Keratinocyte (primary cell): ENCODE data around the gene IVL.

Experiments
- EZH2 ChIP-seq: IDR thresholded peaks from one replicate; pipeline ENCODE4 v1.6.1; 2012; ENCODE audit warnings: inconsistent platforms, mild to moderate bottlenecking, low read length, moderate library complexity
- TF ChIP-seq, protein P1 (sequence below), 3 experiments: IDR thresholded peaks in 1 of 3; conservative IDR thresholded peaks in 1 of 3; optimal IDR thresholded peaks in 1 of 3; 2 replicates in 2 of 3; 3 replicates in 1 of 3; pipeline versions ENCODE3 to v1.5.1; 2011; ENCODE audit warnings: low read length in 3 of 3, mild to moderate bottlenecking in 3 of 3, moderate library complexity in 2 of 3, control low read depth in 1 of 3, inconsistent platforms in 1 of 3; ENCODE audit not compliant: insufficient read depth in 2 of 3; ENCODE audit errors: extremely low read depth in 1 of 3

DNA sequence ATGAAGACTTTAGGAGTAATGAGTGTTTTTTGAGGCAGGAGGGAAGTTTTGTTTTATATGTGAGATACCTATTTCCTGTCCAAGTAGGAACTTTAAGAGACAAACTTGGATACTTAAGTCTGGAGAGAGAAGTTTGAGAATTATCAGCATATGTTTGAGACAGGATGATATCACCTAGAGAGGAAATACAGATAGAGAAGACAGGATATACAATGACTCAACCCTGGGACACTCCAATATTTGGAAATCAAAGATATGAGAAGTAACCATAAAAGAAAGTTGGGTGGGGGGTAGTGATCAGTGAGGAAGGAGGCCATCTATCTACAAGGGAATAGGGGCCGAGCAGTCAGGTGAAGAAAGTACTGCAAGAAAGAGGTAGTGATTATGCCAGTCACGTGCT lies 42.0 kb upstream of the IVL start:
- TF ChIP-seq, protein P1, sequence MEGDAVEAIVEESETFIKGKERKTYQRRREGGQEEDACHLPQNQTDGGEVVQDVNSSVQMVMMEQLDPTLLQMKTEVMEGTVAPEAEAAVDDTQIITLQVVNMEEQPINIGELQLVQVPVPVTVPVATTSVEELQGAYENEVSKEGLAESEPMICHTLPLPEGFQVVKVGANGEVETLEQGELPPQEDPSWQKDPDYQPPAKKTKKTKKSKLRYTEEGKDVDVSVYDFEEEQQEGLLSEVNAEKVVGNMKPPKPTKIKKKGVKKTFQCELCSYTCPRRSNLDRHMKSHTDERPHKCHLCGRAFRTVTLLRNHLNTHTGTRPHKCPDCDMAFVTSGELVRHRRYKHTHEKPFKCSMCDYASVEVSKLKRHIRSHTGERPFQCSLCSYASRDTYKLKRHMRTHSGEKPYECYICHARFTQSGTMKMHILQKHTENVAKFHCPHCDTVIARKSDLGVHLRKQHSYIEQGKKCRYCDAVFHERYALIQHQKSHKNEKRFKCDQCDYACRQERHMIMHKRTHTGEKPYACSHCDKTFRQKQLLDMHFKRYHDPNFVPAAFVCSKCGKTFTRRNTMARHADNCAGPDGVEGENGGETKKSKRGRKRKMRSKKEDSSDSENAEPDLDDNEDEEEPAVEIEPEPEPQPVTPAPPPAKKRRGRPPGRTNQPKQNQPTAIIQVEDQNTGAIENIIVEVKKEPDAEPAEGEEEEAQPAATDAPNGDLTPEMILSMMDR (optimal IDR thresholded peaks at IDR 0.05 in 1 of 3, IDR thresholded peaks at IDR 0.05 in 1 of 3, conservative IDR thresholded peaks at IDR 0.05 in 1 of 3; ENCODE audit: extremely low read depth in 1 of 3, insufficient read depth in 2 of 3, low read length in 3 of 3) = no peak
- TF ChIP-seq EZH2 = no peak
